HG02981 (cell line): ENCODE measurements around the gene MAPKAPK3.
"Not testable (repeated sequence)": the region's sequence is repeated elsewhere in the genome, so short reads cannot be mapped to it uniquely, and the experiment has no call there.

ENCODE experiments used
- ATAC-seq: cut with Tn5 transposase; IDR thresholded peaks from one replicate; pipeline ENCODE4 v1.9.1; 2021; ENCODE audit warnings: mild to moderate bottlenecking, moderate library complexity; ENCODE audit not compliant: unreplicated experiment

MAPKAPK3 gene

GRCh38 chr3:50652709-50653108, 35.8 kb downstream of the MAPKAPK3 start:
- no peak for ATAC-seq

- no peak for ATAC-seq
Observed at GRCh38 chr3:50653937-50654595, 37.1 kb downstream of the MAPKAPK3 start.

GRCh38 chr3:50655009-50655830, 38.3 kb downstream of the MAPKAPK3 start:
- ATAC-seq, result no peak

GRCh38 chr3:50656417-50657195, 39.7 kb downstream of the MAPKAPK3 start:
- ATAC-seq, result no peak

GRCh38 chr3:50657407-50657806, 40.5 kb downstream of the MAPKAPK3 start:
- ATAC-seq, result no peak

- ATAC-seq, result no peak
Observed at GRCh38 chr3:50657816-50658215, 40.9 kb downstream of the MAPKAPK3 start.

- ATAC-seq, result no peak
Observed at GRCh38 chr3:50658416-50658815, 41.5 kb downstream of the MAPKAPK3 start.

GRCh38 chr3:50658831-50659230, 41.9 kb downstream of the MAPKAPK3 start:
- no peak for ATAC-seq

- no peak for ATAC-seq
Observed at GRCh38 chr3:50660386-50660785, 43.4 kb downstream of the MAPKAPK3 start.

GRCh38 chr3:50661321-50661837, 44.4 kb downstream of the MAPKAPK3 start:
- ATAC-seq, result no peak

- ATAC-seq, result no peak
Observed at GRCh38 chr3:50662408-50662807, 45.5 kb downstream of the MAPKAPK3 start.

GRCh38 chr3:50665081-50665840, 48.3 kb downstream of the MAPKAPK3 start:
- no peak for ATAC-seq

GRCh38 chr3:50665841-50666115, 48.8 kb downstream of the MAPKAPK3 start:
- not testable (repeated sequence) for ATAC-seq

GRCh38 chr3:50666837-50667236, 49.9 kb downstream of the MAPKAPK3 start:
- ATAC-seq, result no peak

- ATAC-seq, result no peak
Observed at GRCh38 chr3:50671331-50671730, 54.4 kb downstream of the MAPKAPK3 start.

- ATAC-seq, result no peak
Observed at GRCh38 chr3:50672656-50673055, 55.7 kb downstream of the MAPKAPK3 start.

GRCh38 chr3:50673931-50674330, 57.0 kb downstream of the MAPKAPK3 start:
- ATAC-seq, result no peak

GRCh38 chr3:50674349-50675178, 57.6 kb downstream of the MAPKAPK3 start, which contains the start of gene DOCK3:
Gene DOCK3, plus strand, starts transcription at chr3:50674927. Its CDS starts 337 bp downstream, at chr3:50675264.
- no peak for ATAC-seq

GRCh38 chr3:50675179-50676030, 58.5 kb downstream of the MAPKAPK3 start:
- ATAC-seq, result no peak
